ENCODE results near the gene ADAMTSL1. TPM values are rescaled to one million over a fixed set of nuclear protein-coding genes. Genes with fewer than 3 reads are reported as not detected.

ADAMTSL1 gene
- total RNA-seq, 1 experiment from 2014 or later: not detected

DNA sequence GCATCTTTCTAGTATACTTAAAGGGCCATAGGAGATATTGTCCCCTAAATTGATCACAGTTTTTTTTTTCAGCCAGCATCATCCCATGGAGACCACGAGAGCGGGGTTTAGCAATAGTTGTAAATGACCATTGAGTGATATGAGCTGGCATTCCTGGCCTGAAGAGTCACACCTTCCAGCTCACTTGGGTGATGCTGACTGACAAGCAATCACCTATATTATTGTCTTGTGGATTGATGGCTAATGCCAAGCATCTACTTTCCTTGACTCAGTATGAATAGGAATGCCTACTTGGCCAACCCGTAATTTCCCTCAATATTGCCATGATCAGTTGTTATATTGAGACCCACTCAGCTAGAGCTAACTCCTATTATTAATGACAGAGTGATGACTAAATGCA, 70.5 kb downstream of the ADAMTSL1 start:
- no peaks in the 10 kb centered on the region for H3K79me2 ChIP-seq (ENCODE audit: insufficient read depth, low read length)
- H3K9me2 ChIP-seq (ENCODE audit: insufficient read depth): no peaks in the 10 kb centered on the region
- no peak for ATAC-seq
- TF ChIP-seq, protein P1, sequence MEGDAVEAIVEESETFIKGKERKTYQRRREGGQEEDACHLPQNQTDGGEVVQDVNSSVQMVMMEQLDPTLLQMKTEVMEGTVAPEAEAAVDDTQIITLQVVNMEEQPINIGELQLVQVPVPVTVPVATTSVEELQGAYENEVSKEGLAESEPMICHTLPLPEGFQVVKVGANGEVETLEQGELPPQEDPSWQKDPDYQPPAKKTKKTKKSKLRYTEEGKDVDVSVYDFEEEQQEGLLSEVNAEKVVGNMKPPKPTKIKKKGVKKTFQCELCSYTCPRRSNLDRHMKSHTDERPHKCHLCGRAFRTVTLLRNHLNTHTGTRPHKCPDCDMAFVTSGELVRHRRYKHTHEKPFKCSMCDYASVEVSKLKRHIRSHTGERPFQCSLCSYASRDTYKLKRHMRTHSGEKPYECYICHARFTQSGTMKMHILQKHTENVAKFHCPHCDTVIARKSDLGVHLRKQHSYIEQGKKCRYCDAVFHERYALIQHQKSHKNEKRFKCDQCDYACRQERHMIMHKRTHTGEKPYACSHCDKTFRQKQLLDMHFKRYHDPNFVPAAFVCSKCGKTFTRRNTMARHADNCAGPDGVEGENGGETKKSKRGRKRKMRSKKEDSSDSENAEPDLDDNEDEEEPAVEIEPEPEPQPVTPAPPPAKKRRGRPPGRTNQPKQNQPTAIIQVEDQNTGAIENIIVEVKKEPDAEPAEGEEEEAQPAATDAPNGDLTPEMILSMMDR (IDR thresholded peaks at IDR 0.05 in 2 of 3, conservative IDR thresholded peaks at IDR 0.05 in 1 of 3; ENCODE audit: borderline replicate concordance in 1 of 3, insufficient read depth in 1 of 3, low read depth in 2 of 3, low read length in 2 of 3): no peak
- TF ChIP-seq TCF7L2 (IDR thresholded peaks at IDR 0.05; ENCODE audit: borderline replicate concordance, extremely low read depth, insufficient read depth, insufficient read length) (no peak), POLR2AphosphoS5 (IDR thresholded peaks at IDR 0.05; ENCODE audit: low read depth, low read length) (no peak), EZH2phosphoT487 (IDR thresholded peaks at IDR 0.05; ENCODE audit: borderline replicate concordance) (no peak), CBX3 (IDR thresholded peaks at IDR 0.05; ENCODE audit: low read depth) (no peak), SIN3A (IDR thresholded peaks at IDR 0.05; ENCODE audit: low read depth) (no peak), SRF (IDR thresholded peaks at IDR 0.05; ENCODE audit: low read depth) (no peak), RAD21 (IDR thresholded peaks at IDR 0.05; ENCODE audit: low read depth) (no peak), FOSL1 (IDR thresholded peaks at IDR 0.05; ENCODE audit: low read depth) (no peak), ZNF274 (IDR thresholded peaks at IDR 0.05; ENCODE audit: low read depth, low read length) (no peak), POLR2A (IDR thresholded peaks at IDR 0.05; ENCODE audit: borderline replicate concordance, extremely low read depth, insufficient read depth, insufficient read length) (no peak), CEBPB (IDR thresholded peaks at IDR 0.05; ENCODE audit: low read depth) (no peak), EGR1 (IDR thresholded peaks at IDR 0.05; ENCODE audit: low read depth) (no peak), ELF1 (IDR thresholded peaks at IDR 0.05; ENCODE audit: borderline replicate concordance, low read depth) (no peak)
- TF ChIP-seq, protein P2, sequence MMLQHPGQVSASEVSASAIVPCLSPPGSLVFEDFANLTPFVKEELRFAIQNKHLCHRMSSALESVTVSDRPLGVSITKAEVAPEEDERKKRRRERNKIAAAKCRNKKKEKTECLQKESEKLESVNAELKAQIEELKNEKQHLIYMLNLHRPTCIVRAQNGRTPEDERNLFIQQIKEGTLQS (IDR thresholded peaks at IDR 0.05): no peak
- TF ChIP-seq, protein P3, sequence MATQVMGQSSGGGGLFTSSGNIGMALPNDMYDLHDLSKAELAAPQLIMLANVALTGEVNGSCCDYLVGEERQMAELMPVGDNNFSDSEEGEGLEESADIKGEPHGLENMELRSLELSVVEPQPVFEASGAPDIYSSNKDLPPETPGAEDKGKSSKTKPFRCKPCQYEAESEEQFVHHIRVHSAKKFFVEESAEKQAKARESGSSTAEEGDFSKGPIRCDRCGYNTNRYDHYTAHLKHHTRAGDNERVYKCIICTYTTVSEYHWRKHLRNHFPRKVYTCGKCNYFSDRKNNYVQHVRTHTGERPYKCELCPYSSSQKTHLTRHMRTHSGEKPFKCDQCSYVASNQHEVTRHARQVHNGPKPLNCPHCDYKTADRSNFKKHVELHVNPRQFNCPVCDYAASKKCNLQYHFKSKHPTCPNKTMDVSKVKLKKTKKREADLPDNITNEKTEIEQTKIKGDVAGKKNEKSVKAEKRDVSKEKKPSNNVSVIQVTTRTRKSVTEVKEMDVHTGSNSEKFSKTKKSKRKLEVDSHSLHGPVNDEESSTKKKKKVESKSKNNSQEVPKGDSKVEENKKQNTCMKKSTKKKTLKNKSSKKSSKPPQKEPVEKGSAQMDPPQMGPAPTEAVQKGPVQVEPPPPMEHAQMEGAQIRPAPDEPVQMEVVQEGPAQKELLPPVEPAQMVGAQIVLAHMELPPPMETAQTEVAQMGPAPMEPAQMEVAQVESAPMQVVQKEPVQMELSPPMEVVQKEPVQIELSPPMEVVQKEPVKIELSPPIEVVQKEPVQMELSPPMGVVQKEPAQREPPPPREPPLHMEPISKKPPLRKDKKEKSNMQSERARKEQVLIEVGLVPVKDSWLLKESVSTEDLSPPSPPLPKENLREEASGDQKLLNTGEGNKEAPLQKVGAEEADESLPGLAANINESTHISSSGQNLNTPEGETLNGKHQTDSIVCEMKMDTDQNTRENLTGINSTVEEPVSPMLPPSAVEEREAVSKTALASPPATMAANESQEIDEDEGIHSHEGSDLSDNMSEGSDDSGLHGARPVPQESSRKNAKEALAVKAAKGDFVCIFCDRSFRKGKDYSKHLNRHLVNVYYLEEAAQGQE (IDR thresholded peaks at IDR 0.05; ENCODE audit: low read depth): no peak
- TF ChIP-seq, protein P4, sequence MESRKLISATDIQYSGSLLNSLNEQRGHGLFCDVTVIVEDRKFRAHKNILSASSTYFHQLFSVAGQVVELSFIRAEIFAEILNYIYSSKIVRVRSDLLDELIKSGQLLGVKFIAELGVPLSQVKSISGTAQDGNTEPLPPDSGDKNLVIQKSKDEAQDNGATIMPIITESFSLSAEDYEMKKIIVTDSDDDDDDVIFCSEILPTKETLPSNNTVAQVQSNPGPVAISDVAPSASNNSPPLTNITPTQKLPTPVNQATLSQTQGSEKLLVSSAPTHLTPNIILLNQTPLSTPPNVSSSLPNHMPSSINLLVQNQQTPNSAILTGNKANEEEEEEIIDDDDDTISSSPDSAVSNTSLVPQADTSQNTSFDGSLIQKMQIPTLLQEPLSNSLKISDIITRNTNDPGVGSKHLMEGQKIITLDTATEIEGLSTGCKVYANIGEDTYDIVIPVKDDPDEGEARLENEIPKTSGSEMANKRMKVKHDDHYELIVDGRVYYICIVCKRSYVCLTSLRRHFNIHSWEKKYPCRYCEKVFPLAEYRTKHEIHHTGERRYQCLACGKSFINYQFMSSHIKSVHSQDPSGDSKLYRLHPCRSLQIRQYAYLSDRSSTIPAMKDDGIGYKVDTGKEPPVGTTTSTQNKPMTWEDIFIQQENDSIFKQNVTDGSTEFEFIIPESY (IDR thresholded peaks at IDR 0.05; ENCODE audit: extremely low read depth, insufficient replicate concordance, low read length): no peak
- TF ChIP-seq, protein P5, sequence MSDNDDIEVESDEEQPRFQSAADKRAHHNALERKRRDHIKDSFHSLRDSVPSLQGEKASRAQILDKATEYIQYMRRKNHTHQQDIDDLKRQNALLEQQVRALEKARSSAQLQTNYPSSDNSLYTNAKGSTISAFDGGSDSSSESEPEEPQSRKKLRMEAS (IDR thresholded peaks at IDR 0.05): no peak
- no peak overlapping the region for H3K27ac ChIP-seq (ENCODE audit: low read depth, low read length)
- BruUV-seq (replicated peaks): no TSS peak
- no peaks in the 10 kb centered on the region for H4K20me1 ChIP-seq (ENCODE audit: insufficient read depth)
- no peak overlapping the region for H2AFZ ChIP-seq (ENCODE audit: low read depth, low read length, poor library complexity, severe bottlenecking)
- no peak overlapping the region for H3K9ac ChIP-seq (ENCODE audit: low read length)
- no peaks in the 10 kb centered on the region for H3K4me1 ChIP-seq (ENCODE audit: control insufficient read depth in 1 of 2, insufficient read depth in 2 of 2, low read length in 2 of 2)
- no peak overlapping the region for H3K4me2 ChIP-seq (ENCODE audit: low read length)
- H3K36me3 ChIP-seq (ENCODE audit: control insufficient read depth in 1 of 2, insufficient read depth in 2 of 2, low read length in 2 of 2): no peaks in the 10 kb centered on the region
- H3K27me3 ChIP-seq (ENCODE audit: insufficient read depth, low read length): no peaks in the 10 kb centered on the region; the same call in 1 of the 2 replicates
- CTCF ChIA-PET: no interaction called here
- POLR2A ChIA-PET: no interaction called here
- H3K4me3 ChIP-seq (replicated peaks in 1 of 2; ENCODE audit: low read depth in 1 of 2, low read length in 2 of 2): no peak overlapping the region
- RAD21 ChIA-PET (ENCODE audit: low non-redundant PET in 1 of 2, low total read pairs in 2 of 2, uncharacterized antibody in 2 of 2, unreplicated experiment in 2 of 2): no interaction called here
- no peaks in the 10 kb centered on the region for H3K9me3 ChIP-seq (ENCODE audit: control insufficient read depth in 1 of 2, insufficient read depth in 1 of 2, low read depth in 1 of 2, low read length in 2 of 2)
- DNase-seq (ENCODE audit: low read depth, low spot score): no peak
- intact Hi-C loops (cut with micrococcal nuclease): no loop called here
